HepG2 (cell line): ENCODE measurements around the gene MTMR3. TPM values are rescaled to one million over a fixed set of nuclear protein-coding genes. Genes with fewer than 3 reads are reported as not detected.

Experiments used
- ATAC-seq: fragments of 200-7000 bp; cut with Tn5 transposase; 3 replicates; pipeline ENCODE4 v1.9.1; 2020; ENCODE audit warnings: mild to moderate bottlenecking, moderate library complexity
- BruUV-seq: library from RNA; stranded (reverse); fragments of 400-500 nt; replicated peaks from 2 replicates; lab custom pipeline; 2021; lab: Mats Ljungman, UMichigan
- CTCF ChIA-PET: fragments of 300-600 bp; formaldehyde crosslinking; extraction: SDS; loops from one replicate; lab custom pipeline; 2021; ENCODE audit warnings: low total read pairs, inconsistent platforms, low intra/inter-chr PET ratio; lab: Yijun Ruan, JAX
- POLR2A ChIA-PET: fragments of 350-600 bp; sonication (Branson Sonifier 250); formaldehyde crosslinking; loops from one replicate; lab custom pipeline; 2020; ENCODE audit warnings: antibody characterized with exemption, inconsistent platforms; lab: Yijun Ruan, JAX
- DNase-seq: peaks from one replicate; pipeline ENCODE4 v3.0.0-alpha.2; 2015; ENCODE audit warnings: low spot score
- FAIRE-seq: peaks from 3 replicates; lab custom pipeline; 2011; peaks lifted over from hg19 to GRCh38; lab: Jason Lieb, UNC
- H2AFZ ChIP-seq: one replicate; pipeline ENCODE4 v1.6.1; 2011; ENCODE audit warnings: low read length, inconsistent platforms
- H3K27ac ChIP-seq: fragments of 300-600 bp; 3 replicates; pipeline ENCODE4 v1.8.0; 2011; ENCODE audit warnings: mixed run types, mild to moderate bottlenecking, mixed read lengths, low read length, inconsistent platforms; ENCODE audit not compliant: insufficient read depth; ENCODE audit errors: extremely low read length
- H3K27me3 ChIP-seq, 2 experiments: fragments of 200-600 bp in 1 of 2; 2 replicates in 1 of 2; 3 replicates in 1 of 2; pipeline versions ENCODE4 v1.6.0 to v1.8.0; 2011; ENCODE audit warnings: low read length in 2 of 2, mild to moderate bottlenecking in 2 of 2, moderate library complexity in 2 of 2, inconsistent platforms in 1 of 2; ENCODE audit not compliant: insufficient read depth in 2 of 2, control insufficient read depth in 1 of 2
- H3K36me3 ChIP-seq, 2 experiments: fragments of 200-600 bp in 1 of 2; replicated peaks in 1 of 2; 2 replicates in 1 of 2; 3 replicates in 1 of 2; pipeline versions ENCODE4 v1.5.1 to v1.8.0; 2011; ENCODE audit warnings: low read length in 2 of 2, inconsistent platforms in 1 of 2; ENCODE audit not compliant: insufficient read depth in 2 of 2, control insufficient read depth in 1 of 2
- H3K4me1 ChIP-seq: 2 replicates; pipeline ENCODE4 v1.5.1; 2012; ENCODE audit warnings: low read length, inconsistent platforms; ENCODE audit not compliant: insufficient read depth
- H3K4me2 ChIP-seq: 2 replicates; pipeline ENCODE4 v1.6.0; 2011; ENCODE audit warnings: low read depth, low read length, inconsistent platforms
- H3K4me3 ChIP-seq, 3 experiments: fragments of 200-600 bp in 1 of 3; sonication (generic), shearing (Covaris generic) in 1 of 3; replicated peaks in 1 of 3; 2 replicates each; pipeline ENCODE4 v1.5.1; 2011 to 2016; ENCODE audit warnings: low read length in 3 of 3, inconsistent platforms in 2 of 3, low read depth in 2 of 3, mild to moderate bottlenecking in 2 of 3, control low read depth in 1 of 3, mixed read lengths in 1 of 3; ENCODE audit not compliant: insufficient read depth in 1 of 3
- H3K79me2 ChIP-seq: one replicate; pipeline ENCODE4 v1.6.1; 2011; ENCODE audit warnings: low read length, inconsistent platforms; ENCODE audit not compliant: insufficient read depth
- H3K9ac ChIP-seq: 2 replicates; pipeline ENCODE4 v1.6.0; 2011; ENCODE audit warnings: mild to moderate bottlenecking, low read depth, low read length, inconsistent platforms; ENCODE audit not compliant: insufficient read depth
- H3K9me3 ChIP-seq: 2 replicates; pipeline ENCODE4 v1.5.1; 2012; ENCODE audit warnings: mild to moderate bottlenecking, low read length
- H4K20me1 ChIP-seq: 2 replicates; pipeline ENCODE4 v1.6.0; 2011; ENCODE audit warnings: inconsistent platforms, mild to moderate bottlenecking, low read length, moderate library complexity; ENCODE audit not compliant: insufficient read depth
- ARID5B ChIP-seq: IDR thresholded peaks from 2 replicates; pipeline ENCODE4 v1.4.0; 2020; ENCODE audit warnings: mild to moderate bottlenecking, missing genetic modification reagents
- BHLHE40 ChIP-seq: IDR thresholded peaks from 2 replicates; pipeline ENCODE4 v1.6.1; 2011; ENCODE audit warnings: low read length, improper control_type of control experiment
- FOXA1 ChIP-seq, 2 experiments: fragments of 450-650 bp in 1 of 2; sonication (generic) in 1 of 2; formaldehyde crosslinking in 1 of 2; IDR thresholded peaks; 2 replicates each; pipeline versions ENCODE4 v1.4.0 to v1.6.1; 2016 to 2020; ENCODE audit warnings: missing genetic modification reagents in 1 of 2
- FOXA3 ChIP-seq: IDR thresholded peaks from 2 replicates; pipeline ENCODE4 v1.6.1; 2016; ENCODE audit warnings: missing genetic modification reagents, missing compliant biosample characterization
- HNF4A ChIP-seq: sonication (generic); formaldehyde crosslinking; IDR thresholded peaks from 2 replicates; pipeline ENCODE4 v1.4.0; 2020; ENCODE audit warnings: missing genetic modification reagents
- NAIF1 ChIP-seq: sonication (generic); formaldehyde crosslinking; IDR thresholded peaks from 2 replicates; pipeline ENCODE4 v1.5.0; 2020; ENCODE audit warnings: mild to moderate bottlenecking, missing genetic modification reagents, borderline replicate concordance
- SIN3A ChIP-seq: IDR thresholded peaks from 2 replicates; pipeline ENCODE4 v1.6.1; 2011; ENCODE audit warnings: low read depth, mild to moderate bottlenecking, control low read depth, low read length, borderline replicate concordance
- SP5 ChIP-seq: IDR thresholded peaks from 2 replicates; pipeline ENCODE4 v1.6.1; 2016; ENCODE audit warnings: low read depth, borderline replicate concordance
- SRY ChIP-seq: sonication (generic); formaldehyde crosslinking; IDR thresholded peaks from 2 replicates; pipeline ENCODE4 v1.8.0; 2022; ENCODE audit warnings: mild to moderate bottlenecking, missing genetic modification reagents
- ZBTB20 ChIP-seq: sonication (generic); formaldehyde crosslinking; IDR thresholded peaks from 2 replicates; pipeline ENCODE4 v1.8.1; 2023; ENCODE audit warnings: missing genetic modification reagents, low read depth, mild to moderate bottlenecking, borderline replicate concordance
- WGBS: methylation state at CpG from one replicate; pipeline ENCODE4 v1.1.6; 2017; ENCODE audit warnings: low lambda C conversion rate; 5-methylcytosine and 5-hydroxymethylcytosine counted together
- in situ Hi-C: cut with HindIII; loops from 2 replicates; pipeline ENCODE4 v1.10.0; 2017; ENCODE audit warnings: low pct_unique_long_range_greater_than_20kb; ENCODE audit not compliant: extremely low pct_ligation_motif_present
- intact Hi-C: fragments of 100-400 bp; cut with micrococcal nuclease; formaldehyde crosslinking; loops from one replicate; pipeline ENCODE4 v1.10.0; 2022; ENCODE audit not compliant: unreplicated experiment
- polyA plus RNA-seq, 8 experiments: library from polyadenylated mRNA; depleted of rRNA in 3 of 8; stranded (reverse) in 7 of 8; unstranded in 1 of 8; fragments of >200 nt; fragmentation: Illumina TruSeq in 4 of 8; extraction: Trizol in 4 of 8; gene quantifications; 2 replicates each; pipeline versions ENCODE4 v1.2.1 to v1.2.3, GENCODE V29; 2011 to 2016; ENCODE audit warnings: low read depth in 4 of 8, missing spikeins in 1 of 8, mixed read lengths in 1 of 8; ENCODE audit not compliant: insufficient read depth in 1 of 8
- total RNA-seq, 5 experiments: library from RNA; depleted of rRNA; stranded (reverse); fragments of >200 nt; fragmentation: Illumina TruSeq; extraction: Trizol; gene quantifications; 2 replicates each; pipeline ENCODE4 v1.2.3, GENCODE V29; 2016; ENCODE audit warnings: low read depth in 1 of 5

The MTMR3 gene
- total and polyA plus RNA-seq, 2 of the 13 experiments (the other 11 are each of a cell fraction or from before 2014, with no cell fraction given), result 12.6 to 24.8 TPM

GRCh38 chr22:30062950-30063349, 180.0 kb downstream of the MTMR3 start:
- FAIRE-seq (no peak), DNase-seq (no peak), ATAC-seq (peak; percentile 31; the same call in 1 of the 3 replicates)
- no TSS peak for BruUV-seq
- intact Hi-C loops, result no loop called here
- H3K27me3 ChIP-seq, result no peaks in the 10 kb centered on the region
- WGBS, result 0% methylated on average over 1 of the region's 1 CpG
- H3K36me3 ChIP-seq, result no peaks in the 10 kb centered on the region
- no peak overlapping the region for H2AFZ ChIP-seq
- H4K20me1 ChIP-seq, result no peaks in the 10 kb centered on the region
- no peak for TF ChIP-seq SIN3A
- TF ChIP-seq FOXA3 (CRISPR knock-in tag), result peak; percentile 50
- TF ChIP-seq FOXA1 (IDR thresholded peaks at IDR 0.05), result no peak
- TF ChIP-seq FOXA1 (CRISPR knock-in tag; IDR thresholded peaks at IDR 0.05), result peak; percentile 27; the same call in 1 of the 2 replicates
- TF ChIP-seq BHLHE40, result no peak
- peak; percentile 38; the same call in 1 of the 2 replicates for TF ChIP-seq ARID5B (CRISPR knock-in tag)
- no peak for TF ChIP-seq SRY (CRISPR knock-in tag)
- 0 out of 2 replicates have a peak, but pooled peaks have one; percentile 13 for TF ChIP-seq SP5 (CRISPR knock-in tag)
- TF ChIP-seq NAIF1, result no peak
- no peak for TF ChIP-seq ZBTB20 (CRISPR knock-in tag)
- peak; percentile 57 for TF ChIP-seq HNF4A (CRISPR knock-in tag)
- in situ Hi-C loops, result no loop called here
- ChIA-PET POLR2A (no interaction called here), CTCF (no interaction called here)
- H3K4me1 ChIP-seq, result peaks cover 25% of the 10 kb centered on the region
- H3K9ac ChIP-seq, result no peak overlapping the region
- peaks cover 6% of the 10 kb centered on the region for H3K9me3 ChIP-seq
- H3K79me2 ChIP-seq, result no peaks in the 10 kb centered on the region
- H3K4me2 ChIP-seq, result peak overlapping the region; percentile 25; the same call in 1 of the 2 replicates
- H3K4me3 ChIP-seq, result peak overlapping the region in 1 of 3 experiments; percentile 31; a peak in 1 of 6 replicates
- no peak overlapping the region for H3K27ac ChIP-seq
